Hepatocyte (in vitro differentiated cells): ENCODE results near the gene WDR62. TPM values are rescaled to one million over a fixed set of nuclear protein-coding genes. Genes with fewer than 3 reads are reported as not detected.

ENCODE experiments used
- DNase-seq: peaks from one replicate; pipeline ENCODE4 v3.0.0-alpha.2; 2016; ENCODE audit warnings: low spot score
- H2AFZ ChIP-seq: fragments of 200-600 bp; sonication (generic); 2 replicates; pipeline ENCODE4 v1.6.0; 2016; ENCODE audit warnings: antibody characterized with exemption, mild to moderate bottlenecking
- H3K27ac ChIP-seq: fragments of 200-600 bp; sonication (generic); 2 replicates; pipeline ENCODE4 v1.5.1; 2016; ENCODE audit warnings: mild to moderate bottlenecking
- H3K27me3 ChIP-seq: fragments of 200-600 bp; sonication (generic); 2 replicates; pipeline ENCODE4 v1.6.1; 2016
- H3K36me3 ChIP-seq: fragments of 200-600 bp; sonication (generic); replicated peaks from 2 replicates; pipeline ENCODE4 v1.5.1; 2016; ENCODE audit warnings: low read depth; ENCODE audit not compliant: insufficient read depth
- H3K4me1 ChIP-seq: fragments of 200-600 bp; sonication (generic); 2 replicates; pipeline ENCODE4 v1.5.1; 2016; ENCODE audit warnings: mild to moderate bottlenecking, moderate library complexity; ENCODE audit not compliant: insufficient read depth
- H3K4me2 ChIP-seq: fragments of 200-600 bp; sonication (generic); 2 replicates; pipeline ENCODE4 v1.6.0; 2016
- H3K4me3 ChIP-seq: fragments of 200-600 bp; sonication (generic); 2 replicates; pipeline ENCODE4 v1.5.1; 2016; ENCODE audit warnings: mild to moderate bottlenecking
- H3K79me2 ChIP-seq: fragments of 200-600 bp; sonication (generic); 2 replicates; pipeline ENCODE4 v1.6.0; 2017; ENCODE audit warnings: mild to moderate bottlenecking
- H3K9me2 ChIP-seq: fragments of 200-600 bp; sonication (generic); replicated peaks from 2 replicates; pipeline ENCODE4 v1.6.0; 2017; ENCODE audit warnings: mild to moderate bottlenecking; ENCODE audit not compliant: insufficient read depth
- H3K9me3 ChIP-seq: fragments of 200-600 bp; sonication (generic); 2 replicates; pipeline ENCODE4 v1.5.1; 2016; ENCODE audit warnings: low read depth, mild to moderate bottlenecking
- H4K20me1 ChIP-seq: fragments of 200-600 bp; sonication (generic); 2 replicates; pipeline ENCODE4 v1.6.0; 2016; ENCODE audit warnings: mild to moderate bottlenecking; ENCODE audit not compliant: insufficient read depth, poor library complexity, severe bottlenecking
- CTCF ChIP-seq: fragments of 200-600 bp; sonication (generic); IDR thresholded peaks from 2 replicates; pipeline ENCODE4 v1.5.1; 2016; ENCODE audit warnings: antibody characterized with exemption, mild to moderate bottlenecking; ENCODE audit not compliant: poor library complexity
- EZH2 ChIP-seq: fragments of 200-600 bp; sonication (generic); IDR thresholded peaks from 2 replicates; pipeline ENCODE4 v1.6.1; 2016; ENCODE audit warnings: antibody characterized with exemption, mild to moderate bottlenecking, borderline replicate concordance
- EZH2phosphoT487 ChIP-seq: fragments of 200-600 bp; sonication (generic); IDR thresholded peaks from one replicate; pipeline ENCODE4 v1.6.1; 2018; ENCODE audit warnings: antibody characterized with exemption, mild to moderate bottlenecking, low read depth, moderate library complexity; ENCODE audit not compliant: unreplicated experiment, severe bottlenecking
- WGBS: methylation state at CpG from one replicate; pipeline ENCODE4 v1.1.6; 2016; ENCODE audit warnings: low lambda C conversion rate; ENCODE audit errors: missing lambda C conversion rate; 5-methylcytosine and 5-hydroxymethylcytosine counted together
- polyA plus RNA-seq: library from polyadenylated mRNA; unstranded; fragments of >200 nt; fragmentation: Nextera tagmentation; extraction: Ambion mirVana; gene quantifications from 2 replicates; pipeline ENCODE4 v1.2.1, GENCODE V29; 2016
- total RNA-seq: library from RNA; depleted of rRNA; stranded (reverse); fragments of >200 nt; gene quantifications from 2 replicates; pipeline ENCODE4 v1.2.3, GENCODE V29; 2014

WDR62 gene
- total and polyA plus RNA-seq, 2 experiments from 2014 or later, result 2.1 to 4.6 TPM

DNA sequence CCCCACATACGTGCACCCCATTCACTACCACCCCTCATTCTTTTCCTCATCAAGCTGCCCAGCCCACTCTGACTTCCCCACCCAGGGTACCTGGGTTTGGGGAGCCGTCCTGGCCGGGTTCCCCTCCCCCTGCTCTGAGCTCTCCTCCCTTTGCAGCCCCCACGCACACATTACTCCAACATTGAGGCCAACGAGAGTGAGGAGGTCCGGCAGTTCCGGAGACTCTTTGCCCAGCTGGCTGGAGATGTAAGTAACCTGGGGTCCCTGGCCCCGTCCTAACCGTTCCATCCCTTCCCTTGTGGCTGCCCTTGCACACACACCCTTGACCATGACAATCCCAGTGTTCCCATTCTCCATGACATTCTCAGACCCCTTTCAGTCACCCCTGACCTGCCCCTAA lies 87.8 kb downstream of the WDR62 start:
- H3K27ac ChIP-seq, result no peak overlapping the region
- no peaks in the 10 kb centered on the region for H3K9me3 ChIP-seq
- no peaks in the 10 kb centered on the region for H3K27me3 ChIP-seq
- no peaks in the 10 kb centered on the region for H3K9me2 ChIP-seq
- no peak for TF ChIP-seq CTCF
- no peak for TF ChIP-seq EZH2
- no peak for TF ChIP-seq EZH2phosphoT487
- peaks cover 9% of the 10 kb centered on the region for H4K20me1 ChIP-seq
- no peak overlapping the region for H3K4me3 ChIP-seq
- no peak overlapping the region for H2AFZ ChIP-seq
- no peak for DNase-seq
- peaks cover 25% of the 10 kb centered on the region for H3K79me2 ChIP-seq
- no peak overlapping the region for H3K4me2 ChIP-seq
- no peaks in the 10 kb centered on the region for H3K36me3 ChIP-seq
- WGBS, result 97% methylated on average over 9 of the region's 9 CpGs
- H3K4me1 ChIP-seq, result no peaks in the 10 kb centered on the region

DNA sequence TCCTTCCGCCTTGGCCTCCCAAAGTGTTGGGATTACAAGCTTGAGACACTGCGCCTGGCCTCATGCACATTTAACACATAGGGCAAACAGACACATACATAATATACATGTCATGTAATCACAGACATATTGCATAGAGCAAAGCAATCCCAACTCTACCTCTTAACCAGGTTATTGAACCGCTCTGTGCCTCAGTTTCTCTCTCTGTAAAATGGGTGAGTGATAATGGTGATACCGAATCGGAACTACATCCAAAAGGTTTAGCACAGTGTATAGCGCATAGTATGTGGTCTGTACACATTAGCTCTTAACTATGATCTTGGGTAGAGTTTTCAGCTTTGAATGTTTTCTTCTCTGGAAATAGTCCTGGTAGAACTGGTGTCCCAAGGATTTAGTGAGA lies 89.9 kb downstream of the WDR62 start:
- H2AFZ ChIP-seq, result no peak overlapping the region
- TF ChIP-seq CTCF (no peak), EZH2phosphoT487 (no peak), EZH2 (no peak)
- no peak overlapping the region for H3K27ac ChIP-seq
- peaks cover 25% of the 10 kb centered on the region for H3K79me2 ChIP-seq
- peaks cover 9% of the 10 kb centered on the region for H4K20me1 ChIP-seq
- H3K27me3 ChIP-seq, result no peaks in the 10 kb centered on the region
- no peaks in the 10 kb centered on the region for H3K9me3 ChIP-seq
- DNase-seq, result no peak
- H3K9me2 ChIP-seq, result no peaks in the 10 kb centered on the region
- no peaks in the 10 kb centered on the region for H3K36me3 ChIP-seq
- H3K4me3 ChIP-seq, result no peak overlapping the region
- H3K4me2 ChIP-seq, result no peak overlapping the region
- no peaks in the 10 kb centered on the region for H3K4me1 ChIP-seq
- over 99% methylated on average over 6 of the region's 6 CpGs for WGBS

DNA sequence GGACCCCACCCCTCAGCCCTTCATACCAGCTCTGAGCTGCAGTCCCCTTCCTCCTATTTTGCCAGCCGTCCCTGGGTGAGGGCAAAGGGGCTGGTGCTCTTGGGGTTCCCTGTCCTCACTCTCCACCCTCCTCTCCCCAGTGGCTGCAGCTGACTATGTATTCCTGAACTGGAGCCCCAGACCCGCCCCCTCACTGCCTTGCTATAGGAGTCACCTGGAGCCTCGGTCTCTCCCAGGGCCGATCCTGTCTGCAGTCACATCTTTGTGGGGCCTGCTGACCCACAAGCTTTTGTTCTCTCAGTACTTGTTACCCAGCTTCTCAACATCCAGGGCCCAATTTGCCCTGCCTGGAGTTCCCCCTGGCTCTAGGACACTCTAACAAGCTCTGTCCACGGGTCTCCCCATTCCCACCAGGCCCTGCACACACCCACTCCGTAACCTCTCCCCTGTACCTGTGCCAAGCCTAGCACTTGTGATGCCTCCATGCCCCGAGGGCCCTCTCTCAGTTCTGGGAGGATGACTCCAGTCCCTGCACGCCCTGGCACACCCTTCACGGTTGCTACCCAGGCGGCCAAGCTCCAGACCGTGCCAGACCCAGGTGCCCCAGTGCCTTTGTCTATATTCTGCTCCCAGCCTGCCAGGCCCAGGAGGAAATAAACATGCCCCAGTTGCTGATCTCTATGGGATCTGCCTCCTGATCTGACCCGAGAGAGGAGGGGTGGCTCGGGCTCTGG lies 95.1 kb downstream of the WDR62 start:
- no peak overlapping the region for H3K27ac ChIP-seq
- H4K20me1 ChIP-seq, result no peaks in the 10 kb centered on the region
- TF ChIP-seq EZH2phosphoT487 (no peak), EZH2 (no peak), CTCF (no peak)
- no peaks in the 10 kb centered on the region for H3K9me3 ChIP-seq
- H3K4me3 ChIP-seq, result no peak overlapping the region
- H3K27me3 ChIP-seq, result no peaks in the 10 kb centered on the region
- H3K4me1 ChIP-seq, result no peaks in the 10 kb centered on the region
- H3K36me3 ChIP-seq, result no peaks in the 10 kb centered on the region
- H3K9me2 ChIP-seq, result no peaks in the 10 kb centered on the region
- DNase-seq, result no peak
- 95% methylated on average over 13 of the region's 13 CpGs for WGBS
- H3K79me2 ChIP-seq, result no peaks in the 10 kb centered on the region
- no peak overlapping the region for H3K4me2 ChIP-seq
- no peak overlapping the region for H2AFZ ChIP-seq
